Tibial nerve (tissue), 4 donors: ENCODE data around the gene PRDM7.

Source experiments
- CTCF ChIP-seq, 5 experiments: fragments of 200-600 bp in 3 of 5; fragments of 450-650 bp in 2 of 5; sonication (generic) in 3 of 5; IDR thresholded peaks; one replicate each; pipeline ENCODE4 v1.5.1; 2016 to 2019; ENCODE audit warnings: antibody characterized with exemption in 5 of 5, mild to moderate bottlenecking in 3 of 5, moderate library complexity in 2 of 5
- EP300 ChIP-seq, 2 donors: sonication (generic); formaldehyde crosslinking; IDR thresholded peaks; one replicate each; pipeline ENCODE4 v1.6.1; 2017; ENCODE audit warnings: antibody characterized with exemption in 2 of 2, mild to moderate bottlenecking in 1 of 2
- POLR2A ChIP-seq, 2 donors: fragments of 450-650 bp; IDR thresholded peaks; one replicate each; pipeline ENCODE4 v1.6.1; 2017; ENCODE audit warnings: antibody characterized with exemption in 2 of 2, mild to moderate bottlenecking in 2 of 2, moderate library complexity in 2 of 2

DNA sequence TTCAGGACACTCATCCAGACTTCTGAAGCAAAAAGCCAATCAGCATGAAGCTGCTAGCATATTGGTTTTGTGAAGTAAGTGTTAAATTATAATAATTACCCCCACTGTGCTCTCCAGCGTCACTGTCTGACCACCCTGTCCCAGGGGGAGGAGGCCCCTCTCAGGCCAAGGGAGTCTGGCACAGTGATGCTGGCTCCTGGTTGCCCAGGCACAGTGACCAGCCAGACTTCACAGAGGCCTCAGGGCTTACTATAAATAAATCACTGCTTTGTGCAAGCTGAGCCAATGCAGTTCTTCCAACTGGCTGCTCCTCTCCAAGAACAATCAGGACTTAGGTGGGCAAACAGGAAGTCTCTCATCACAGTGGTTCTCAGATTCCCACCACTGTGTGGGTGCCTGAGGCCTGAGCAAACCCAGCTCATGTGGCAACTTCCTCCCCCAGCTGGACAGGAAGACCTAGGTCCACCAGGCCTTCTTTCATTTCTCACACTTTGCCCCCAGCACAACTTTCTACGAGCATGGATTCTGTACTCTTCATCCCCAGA is 56.2 kb downstream of the PRDM7 start:
- TF ChIP-seq CTCF (IDR thresholded peaks at IDR 0.05), result no peak
- no peak for TF ChIP-seq POLR2A (IDR thresholded peaks at IDR 0.05)
- no peak for TF ChIP-seq EP300 (IDR thresholded peaks at IDR 0.05)
